RPMI7951 (cell line): ENCODE measurements around the gene HOXA9. TPM values are rescaled to one million over a fixed set of nuclear protein-coding genes. Genes with fewer than 3 reads are reported as not detected.

Source experiments
- DNase-seq: peaks from one replicate; pipeline ENCODE4 v3.0.0-alpha.2; 2012; ENCODE audit warnings: low read depth
- total RNA-seq: library from RNA; depleted of rRNA; stranded (reverse); fragments of >200 nt; shearing (Covaris generic); gene quantifications from 2 replicates; pipeline ENCODE4 v1.2.3, GENCODE V29; 2014; rRNA removed

The HOXA9 gene
- total RNA-seq, 1 experiment from 2014 or later: 0.12 TPM

- peak; percentile 90 for DNase-seq
Observed at GRCh38 chr7:27112955-27113949, 52.1 kb downstream of the HOXA9 start.

Other genes starting within 250 kb of the HOXA9 start
- gene HOXA1, start 69.5 kb downstream of the HOXA9 start, total RNA-seq: 6.2 and 7.3 TPM in 2 replicates
- gene HOXA2, start 62.9 kb downstream of the HOXA9 start, total RNA-seq: 0.84 and 1.1 TPM in 2 replicates
- gene HOXA4, start 34.8 kb downstream of the HOXA9 start, total RNA-seq: 4.3 and 9.7 TPM in 2 replicates
- gene HOXA5, start 21.9 kb downstream of the HOXA9 start, total RNA-seq: 4.7 and 5.6 TPM in 2 replicates
- 1.8 and 7.2 TPM in 2 replicates for gene HOXA6, start 17.8 kb downstream of the HOXA9 start, total RNA-seq
- 0.98 and 4.7 TPM in 2 replicates for gene HOXA3, start 13.0 kb downstream of the HOXA9 start, total RNA-seq
- gene HOXA7, start 8.9 kb downstream of the HOXA9 start, total RNA-seq: 16.4 and 19.7 TPM in 2 replicates
- gene HOXA10, start 8.8 kb upstream of the HOXA9 start, total RNA-seq: 12.9 and 18.7 TPM in 2 replicates
- 1.4 and 1.9 TPM in 2 replicates for gene HOXA11, start 19.7 kb upstream of the HOXA9 start, total RNA-seq
- 1.7 and 2.3 TPM in 2 replicates for gene HOXA13, start 34.6 kb upstream of the HOXA9 start, total RNA-seq
- not detected in 2 replicates for gene EVX1, start 77.3 kb upstream of the HOXA9 start, total RNA-seq